Measurements from ENCODE around the gene GABRA5. TPM values are rescaled to one million over a fixed set of nuclear protein-coding genes. Genes with fewer than 3 reads are reported as not detected.

The GABRA5 gene
- total and polyA plus RNA-seq, 2 of the 8 experiments (the other 6 are each of a cell fraction or from before 2014, with no cell fraction given), result 15.0 to 29.6 TPM

DNA sequence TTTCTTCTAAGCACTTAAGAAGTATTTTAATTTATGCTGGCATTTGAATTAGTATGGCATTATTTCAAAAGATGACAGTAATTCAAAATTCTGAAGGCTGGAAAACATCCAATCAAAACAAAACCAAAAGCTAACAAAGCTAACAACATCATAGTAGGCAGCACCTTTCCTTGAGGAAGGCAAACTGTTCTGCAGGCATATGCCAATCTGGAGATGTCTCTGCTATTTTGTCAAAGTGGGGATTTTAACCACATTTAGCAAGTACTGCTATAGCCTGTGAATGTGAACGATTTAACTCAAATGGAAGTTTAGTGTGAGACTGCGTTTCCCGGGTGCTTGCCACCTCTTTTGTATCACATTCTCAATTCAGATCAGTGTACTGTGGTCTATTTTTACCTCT, 16.7 kb upstream of the GABRA5 start:
- Histone ChIP-seq H2AFZ (ENCODE audit: low read length) (no peak overlapping the region), H3K4me1 (replicated peaks in 1 of 4; ENCODE audit: control insufficient read depth in 3 of 4, insufficient read depth in 4 of 4, low read length in 3 of 4) (no peaks in the 10 kb centered on the region), H3K27ac (ENCODE audit: low read depth, low read length) (no peak overlapping the region), H4K5ac (ENCODE audit: insufficient read length, low read depth, low read length) (no peak overlapping the region), H4K91ac (replicated peaks; ENCODE audit: insufficient read length, low read length) (no peak overlapping the region), H4K8ac (ENCODE audit: extremely low read depth, insufficient read depth, low read length) (no peak overlapping the region), H3K9ac (replicated peaks in 1 of 4; ENCODE audit: extremely low read depth in 1 of 4, low read depth in 3 of 4, low read length in 3 of 4) (no peak overlapping the region), H3K23me2 (ENCODE audit: low read depth, low read length) (no peaks in the 10 kb centered on the region), H3K18ac (ENCODE audit: extremely low read depth, low read length) (no peak overlapping the region), H2BK12ac (ENCODE audit: low read depth, low read length) (no peak overlapping the region), H2BK15ac (ENCODE audit: low read length) (no peak overlapping the region), H2BK120ac (replicated peaks; ENCODE audit: low read depth, low read length) (no peak overlapping the region), H3K4ac (replicated peaks; ENCODE audit: insufficient read length, low read depth, low read length) (no peak overlapping the region), H4K20me1 (replicated peaks in 1 of 2; ENCODE audit: control insufficient read depth in 1 of 2, insufficient read depth in 2 of 2, low read length in 2 of 2) (no peaks in the 10 kb centered on the region), H3K27me3 (replicated peaks in 1 of 4; ENCODE audit: control insufficient read depth in 3 of 4, extremely low read depth in 1 of 4, insufficient read depth in 3 of 4, low read length in 3 of 4) (no peaks in the 10 kb centered on the region), H3K79me2 (ENCODE audit: control insufficient read depth in 1 of 2, insufficient read depth in 2 of 2, low read length in 2 of 2) (no peaks in the 10 kb centered on the region), H2AK5ac (ENCODE audit: low read depth, low read length) (no peak overlapping the region), H3K4me3 (ENCODE audit: extremely low read depth in 1 of 4, insufficient read depth in 2 of 4, low read depth in 3 of 4, low read length in 4 of 4) (no peak overlapping the region), H2BK5ac (ENCODE audit: low read depth, low read length) (no peak overlapping the region), H3K14ac (ENCODE audit: insufficient read length) (no peak overlapping the region), H3K23ac (ENCODE audit: insufficient read length) (no peak overlapping the region), H3K79me1 (ENCODE audit: low read depth, low read length) (no peaks in the 10 kb centered on the region), H3K4me2 (ENCODE audit: insufficient read depth in 1 of 2, low read depth in 2 of 2, low read length in 2 of 2) (no peak overlapping the region), H3K56ac (replicated peaks; ENCODE audit: insufficient read length, low read depth, low read length) (no peak overlapping the region), H3K9me3 (ENCODE audit: insufficient read depth in 2 of 2, low read depth in 1 of 2, low read length in 1 of 2) (0 out of 4 replicates have a peak, but pooled peaks cover 0 to 2% of the 10 kb centered on the region in 2 experiments), H2BK20ac (ENCODE audit: low read length) (no peak overlapping the region), H3K36me3 (ENCODE audit: control insufficient read depth in 2 of 4, insufficient read depth in 4 of 4, low read length in 3 of 4) (no peaks in the 10 kb centered on the region)
- TF ChIP-seq, protein P1, sequence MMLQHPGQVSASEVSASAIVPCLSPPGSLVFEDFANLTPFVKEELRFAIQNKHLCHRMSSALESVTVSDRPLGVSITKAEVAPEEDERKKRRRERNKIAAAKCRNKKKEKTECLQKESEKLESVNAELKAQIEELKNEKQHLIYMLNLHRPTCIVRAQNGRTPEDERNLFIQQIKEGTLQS (IDR thresholded peaks at IDR 0.05; ENCODE audit: insufficient read depth, low read depth, low read length), result no peak
- TF ChIP-seq, protein P2, sequence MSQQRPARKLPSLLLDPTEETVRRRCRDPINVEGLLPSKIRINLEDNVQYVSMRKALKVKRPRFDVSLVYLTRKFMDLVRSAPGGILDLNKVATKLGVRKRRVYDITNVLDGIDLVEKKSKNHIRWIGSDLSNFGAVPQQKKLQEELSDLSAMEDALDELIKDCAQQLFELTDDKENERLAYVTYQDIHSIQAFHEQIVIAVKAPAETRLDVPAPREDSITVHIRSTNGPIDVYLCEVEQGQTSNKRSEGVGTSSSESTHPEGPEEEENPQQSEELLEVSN (IDR thresholded peaks at IDR 0.05), result no peak
- no peak for TF ChIP-seq SP2 (IDR thresholded peaks at IDR 0.05; ENCODE audit: low read length)
- CTCF ChIA-PET (ENCODE audit: partially characterized antibody), result interaction anchor here (1.1 to 4.4 kb wide), 2 partner anchors 12 to 14 kb away, joined by 3 to 22 read pairs; no protein-coding TSS in a partner anchor
- POLR2A ChIA-PET (ENCODE audit: partially characterized antibody), result no interaction called here
- 93% methylated on average over 3 of the region's 3 CpGs; no CpG with 5 or more reads in 1 of the 2 experiments for WGBS, 2 experiments (ENCODE audit: extremely low coverage in 1 of 2, insufficient coverage in 1 of 2, insufficient read length in 1 of 2, insufficient replicate concordance in 2 of 2, low coverage in 1 of 2, low lambda C conversion rate in 2 of 2, missing lambda C conversion rate in 1 of 2)
- DNase-seq (ENCODE audit: low read depth in 1 of 2, low spot score in 2 of 2), result no peak
- FAIRE-seq, result no peak

Measured in H1 (cell line).